K562 (cell line): ENCODE measurements around the gene LRMDA. TPM values are rescaled to one million over a fixed set of nuclear protein-coding genes. Genes with fewer than 3 reads are reported as not detected.

Experiments used
- ATAC-seq: fragments of 200-7000 bp; cut with Tn5 transposase; 3 replicates; pipeline ENCODE4 v1.9.1; 2020; ENCODE audit warnings: moderate library complexity
- BruUV-seq: library from RNA; stranded (reverse); fragments of 400-500 nt; replicated peaks from 2 replicates; lab custom pipeline; 2021; lab: Mats Ljungman, UMichigan
- CTCF ChIA-PET: fragments of 300-600 bp; formaldehyde crosslinking; extraction: SDS; loops from one replicate; lab custom pipeline; 2021; ENCODE audit warnings: low intra/inter-chr PET ratio; lab: Yijun Ruan, JAX
- POLR2A ChIA-PET: fragments of 300-600, 350-650 bp; sonication (Branson Sonifier 250); formaldehyde crosslinking; extraction: SDS; loops from one replicate; lab custom pipeline; 2021; ENCODE audit warnings: antibody characterized with exemption, inconsistent platforms; lab: Yijun Ruan, JAX
- DNase-seq, 4 experiments: peaks; one replicate each; pipeline versions ENCODE4 v3.0.0 to v3.0.0-alpha.2; 2011 to 2018; ENCODE audit warnings: low spot score in 3 of 4, mixed read lengths in 3 of 4; ENCODE audit errors: extremely low read depth in 1 of 4
- FAIRE-seq: peaks from 2 replicates; lab custom pipeline; 2011; peaks lifted over from hg19 to GRCh38; lab: Jason Lieb, UNC
- H2AFZ ChIP-seq: 2 replicates; pipeline ENCODE4 v1.6.0; 2011; ENCODE audit warnings: low read depth, low read length, control low read depth, inconsistent platforms
- H3K27ac ChIP-seq: fragments of 200-600 bp; 3 replicates; pipeline ENCODE4 v1.8.0; 2011; ENCODE audit warnings: low read depth, mild to moderate bottlenecking, control low read depth, inconsistent platforms, low read length, moderate library complexity, mixed read lengths; ENCODE audit errors: extremely low read depth
- H3K27me3 ChIP-seq, 2 experiments: fragments of 300-600 bp in 1 of 2; 2 replicates in 1 of 2; 3 replicates in 1 of 2; pipeline versions ENCODE4 v1.6.0 to v1.8.0; 2011; ENCODE audit warnings: inconsistent platforms in 2 of 2, low read length in 2 of 2, mild to moderate bottlenecking in 1 of 2, mixed read lengths in 1 of 2, moderate library complexity in 1 of 2; ENCODE audit not compliant: control insufficient read depth in 2 of 2, insufficient read depth in 2 of 2
- H3K36me3 ChIP-seq: fragments of 300-600 bp; 3 replicates; pipeline ENCODE4 v1.8.0; 2011; ENCODE audit warnings: mild to moderate bottlenecking, low read length, inconsistent platforms; ENCODE audit not compliant: control insufficient read depth, insufficient read depth
- H3K4me1 ChIP-seq, 2 experiments: fragments of 200-600 bp in 1 of 2; replicated peaks in 1 of 2; 2 replicates in 1 of 2; 3 replicates in 1 of 2; pipeline versions ENCODE4 v1.5.1 to v1.8.0; 2011; ENCODE audit warnings: inconsistent platforms in 2 of 2, low read length in 2 of 2, mild to moderate bottlenecking in 1 of 2, mixed read lengths in 1 of 2, moderate library complexity in 1 of 2; ENCODE audit not compliant: control insufficient read depth in 2 of 2, insufficient read depth in 2 of 2
- H3K4me2 ChIP-seq: 2 replicates; pipeline ENCODE4 v1.6.1; 2011; ENCODE audit warnings: low read length, control low read depth, inconsistent platforms, mixed read lengths; ENCODE audit not compliant: insufficient read depth
- H3K4me3 ChIP-seq: fragments of 200-600 bp; sonication (generic), shearing (Covaris generic); 2 replicates; pipeline ENCODE4 v1.5.1; 2016; ENCODE audit warnings: control low read depth, inconsistent platforms
- H3K79me2 ChIP-seq: fragments of 200-600 bp; 3 replicates; pipeline ENCODE4 v1.8.0; 2011; ENCODE audit warnings: low read length, inconsistent platforms; ENCODE audit not compliant: control insufficient read depth, insufficient read depth
- H3K9ac ChIP-seq, 2 experiments: 2 replicates each; pipeline versions ENCODE4 v1.6.0 to v1.6.1; 2011; ENCODE audit warnings: low read depth in 2 of 2, low read length in 2 of 2, control low read depth in 1 of 2, inconsistent platforms in 1 of 2, mild to moderate bottlenecking in 1 of 2, mixed read lengths in 1 of 2; ENCODE audit not compliant: insufficient read depth in 1 of 2
- H3K9me1 ChIP-seq: one replicate; pipeline ENCODE4 v1.6.0; 2011; ENCODE audit warnings: inconsistent platforms, mild to moderate bottlenecking, low read length, moderate library complexity; ENCODE audit not compliant: control insufficient read depth, insufficient read depth
- H3K9me3 ChIP-seq: replicated peaks from 2 replicates; pipeline ENCODE4 v1.5.1; 2011; ENCODE audit warnings: low read depth, low read length, inconsistent platforms; ENCODE audit not compliant: control insufficient read depth, insufficient read depth
- H4K20me1 ChIP-seq: replicated peaks from 2 replicates; pipeline ENCODE4 v1.6.1; 2011; ENCODE audit warnings: low read length, inconsistent platforms, mixed read lengths; ENCODE audit not compliant: control insufficient read depth, insufficient read depth
- HMGN3 ChIP-seq: IDR thresholded peaks from 2 replicates; pipeline ENCODE4 v1.6.1; 2011; ENCODE audit warnings: borderline replicate concordance, low read depth, mild to moderate bottlenecking, mixed read lengths, low read length; ENCODE audit not compliant: insufficient read length; ENCODE audit errors: extremely low read depth
- MAZ ChIP-seq, 2 experiments: fragments of 450-650 bp in 1 of 2; sonication (generic) in 1 of 2; formaldehyde crosslinking; IDR thresholded peaks in 1 of 2; conservative IDR thresholded peaks in 1 of 2; 2 replicates each; pipeline versions ENCODE4 v1.4.0 to v1.5.0; 2020; ENCODE audit warnings: mild to moderate bottlenecking in 1 of 2, missing genetic modification reagents in 1 of 2
- SRF ChIP-seq, 2 experiments: fragments of 250-450, 450-650 bp in 1 of 2; sonication (Bioruptor Pico) in 1 of 2; sonication (generic) in 1 of 2; formaldehyde crosslinking; IDR thresholded peaks; 2 replicates each; pipeline versions ENCODE4 v1.5.0 to v1.5.1; 2020 to 2022; ENCODE audit warnings: mild to moderate bottlenecking in 1 of 2, missing genetic modification reagents in 1 of 2
- SRSF1 ChIP-seq: fragments of 200-400 bp; formaldehyde crosslinking; IDR thresholded peaks from 2 replicates; pipeline ENCODE4 v1.6.1; 2017; ENCODE audit warnings: mild to moderate bottlenecking, low read depth, low read length, moderate library complexity
- STAT6 ChIP-seq: sonication (generic); formaldehyde crosslinking; IDR thresholded peaks from 2 replicates; pipeline ENCODE4 v1.8.1; 2023; ENCODE audit warnings: mild to moderate bottlenecking, missing genetic modification reagents
- ZC3H8 ChIP-seq: fragments of 450-650 bp; IDR thresholded peaks from 2 replicates; pipeline ENCODE4 v1.6.1; 2017
- ZNF184 ChIP-seq: sonication (generic); formaldehyde crosslinking; IDR thresholded peaks from 2 replicates; pipeline ENCODE4 v1.5.0; 2020; ENCODE audit warnings: missing genetic modification reagents
- ZNF253 ChIP-seq: fragments of 250-450 bp; sonication (Bioruptor Pico); conservative IDR thresholded peaks from 2 replicates; pipeline ENCODE4 v1.6.1; 2021; ENCODE audit warnings: mild to moderate bottlenecking
- WGBS: fragments of 100-300 bp; shearing (Covaris generic); methylation state at CpG from one replicate; pipeline ENCODE4 v1.1.6; 2016; ENCODE audit warnings: low coverage, mixed read lengths; ENCODE audit not compliant: insufficient coverage; ENCODE audit errors: missing lambda C conversion rate; 5-methylcytosine and 5-hydroxymethylcytosine counted together
- in situ Hi-C: fragments of 300-500 bp; cut with MboI; formaldehyde crosslinking; loops from 4 replicates; pipeline ENCODE4 v1.15.0; 2018; ENCODE audit warnings: inconsistent platforms, mixed read lengths
- intact Hi-C: fragments of 100-400 bp; cut with micrococcal nuclease; formaldehyde crosslinking; loops from 2 replicates; pipeline ENCODE4 v1.14.2; 2022
- polyA plus RNA-seq, 8 experiments: library from polyadenylated mRNA; depleted of rRNA in 4 of 8; stranded (reverse) in 5 of 8; unstranded in 3 of 8; fragments of >200 nt; fragmentation: Nextera tagmentation in 2 of 8; fragmentation: Illumina TruSeq in 1 of 8; extraction: Ambion mirVana in 2 of 8; extraction: Trizol in 1 of 8; gene quantifications; 2 replicates each; pipeline versions ENCODE4 v1.2.1 to v1.2.3, GENCODE V29; 2011 to 2014; ENCODE audit warnings: inconsistent platforms in 1 of 8, missing spikeins in 1 of 8
- total RNA-seq, 7 experiments: library from RNA; depleted of rRNA in 6 of 7; stranded (reverse); fragments of >200 nt in 6 of 7; fragmentation: Illumina TruSeq in 2 of 7; extraction: Trizol in 2 of 7; gene quantifications; 2 replicates each; pipeline versions ENCODE4 v1.2.1 to v1.2.3, GENCODE V29; 2011 to 2021; ENCODE audit warnings: low replicate concordance in 1 of 7
- TF ChIP-seq, protein P1 (sequence below): sonication (generic); formaldehyde crosslinking; IDR thresholded peaks from 2 replicates; pipeline ENCODE4 v1.8.0; 2023; ENCODE audit warnings: mild to moderate bottlenecking, missing genetic modification reagents
- TF ChIP-seq, protein P2 (sequence below): fragments of 250-450 bp; sonication (Bioruptor Pico); IDR thresholded peaks from 2 replicates; pipeline ENCODE4 v1.4.0; 2020; ENCODE audit warnings: mild to moderate bottlenecking, moderate library complexity
- TF ChIP-seq, protein P3 (sequence below): fragments of 250-450 bp; sonication (Bioruptor Pico); IDR thresholded peaks from 2 replicates; pipeline ENCODE4 v1.8.0; 2021; ENCODE audit warnings: mild to moderate bottlenecking, moderate library complexity

Gene LRMDA
- total and polyA plus RNA-seq, 9 of the 15 experiments (the other 6 are each of a cell fraction or from before 2014, with no cell fraction given), result 0.25 TPM; not detected in 8

DNA sequence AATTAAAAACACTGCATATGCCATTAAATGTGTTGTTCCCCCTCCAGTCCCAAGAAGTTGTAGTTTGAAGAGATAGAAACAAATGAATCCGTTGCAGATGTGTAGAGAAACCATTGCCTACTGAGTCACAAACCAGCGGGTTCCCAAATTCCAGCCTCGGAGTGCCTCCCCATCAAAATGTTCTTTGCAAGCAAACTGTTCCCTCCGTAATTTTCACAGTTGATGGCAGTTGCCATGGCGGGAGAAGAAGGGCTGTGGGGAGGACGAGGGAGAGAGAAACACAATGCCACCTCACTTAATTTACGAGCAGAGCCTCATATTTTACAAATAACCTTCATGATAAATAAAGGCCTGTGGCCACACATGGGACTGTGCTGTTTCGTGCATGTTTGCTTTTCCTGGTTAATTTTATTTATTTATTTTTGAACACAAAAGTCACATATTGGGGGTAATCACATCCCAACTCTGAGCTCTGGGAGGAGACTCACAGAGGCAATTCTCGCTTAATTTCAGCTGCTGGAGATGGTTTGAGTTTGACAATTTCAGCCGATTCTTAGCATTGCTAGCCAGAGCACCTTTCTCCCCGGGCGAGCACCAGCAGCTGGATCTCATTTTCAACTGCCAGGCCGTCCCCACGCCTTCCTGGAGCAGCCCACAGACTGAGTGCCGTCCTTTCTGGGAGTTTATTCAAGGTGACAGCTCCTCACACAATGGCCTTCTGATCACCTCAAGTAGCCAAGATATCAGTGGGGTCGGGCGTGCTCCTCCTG, 1122.0 kb downstream of the LRMDA start:
- Histone ChIP-seq H3K9me3 (no peaks in the 10 kb centered on the region), H3K79me2 (no peaks in the 10 kb centered on the region), H3K27ac (no peak overlapping the region), H3K4me1 (no peaks in the 10 kb centered on the region), H3K27me3 (no peaks in the 10 kb centered on the region), H3K36me3 (no peaks in the 10 kb centered on the region), H3K9ac (no peak overlapping the region), H2AFZ (no peak overlapping the region), H3K4me2 (no peak overlapping the region), H3K4me3 (no peak overlapping the region), H3K9me1 (no peaks in the 10 kb centered on the region), H4K20me1 (no peaks in the 10 kb centered on the region)
- 1% methylated on average over 17 of the region's 17 CpGs for WGBS
- CTCF ChIA-PET, result no interaction called here
- no TSS peak for BruUV-seq
- in situ Hi-C loops, result no loop called here
- intact Hi-C loops, result no loop called here
- FAIRE-seq (no peak), DNase-seq (no peak), ATAC-seq (no peak)
- POLR2A ChIA-PET, result no interaction called here
- TF ChIP-seq, protein P1, sequence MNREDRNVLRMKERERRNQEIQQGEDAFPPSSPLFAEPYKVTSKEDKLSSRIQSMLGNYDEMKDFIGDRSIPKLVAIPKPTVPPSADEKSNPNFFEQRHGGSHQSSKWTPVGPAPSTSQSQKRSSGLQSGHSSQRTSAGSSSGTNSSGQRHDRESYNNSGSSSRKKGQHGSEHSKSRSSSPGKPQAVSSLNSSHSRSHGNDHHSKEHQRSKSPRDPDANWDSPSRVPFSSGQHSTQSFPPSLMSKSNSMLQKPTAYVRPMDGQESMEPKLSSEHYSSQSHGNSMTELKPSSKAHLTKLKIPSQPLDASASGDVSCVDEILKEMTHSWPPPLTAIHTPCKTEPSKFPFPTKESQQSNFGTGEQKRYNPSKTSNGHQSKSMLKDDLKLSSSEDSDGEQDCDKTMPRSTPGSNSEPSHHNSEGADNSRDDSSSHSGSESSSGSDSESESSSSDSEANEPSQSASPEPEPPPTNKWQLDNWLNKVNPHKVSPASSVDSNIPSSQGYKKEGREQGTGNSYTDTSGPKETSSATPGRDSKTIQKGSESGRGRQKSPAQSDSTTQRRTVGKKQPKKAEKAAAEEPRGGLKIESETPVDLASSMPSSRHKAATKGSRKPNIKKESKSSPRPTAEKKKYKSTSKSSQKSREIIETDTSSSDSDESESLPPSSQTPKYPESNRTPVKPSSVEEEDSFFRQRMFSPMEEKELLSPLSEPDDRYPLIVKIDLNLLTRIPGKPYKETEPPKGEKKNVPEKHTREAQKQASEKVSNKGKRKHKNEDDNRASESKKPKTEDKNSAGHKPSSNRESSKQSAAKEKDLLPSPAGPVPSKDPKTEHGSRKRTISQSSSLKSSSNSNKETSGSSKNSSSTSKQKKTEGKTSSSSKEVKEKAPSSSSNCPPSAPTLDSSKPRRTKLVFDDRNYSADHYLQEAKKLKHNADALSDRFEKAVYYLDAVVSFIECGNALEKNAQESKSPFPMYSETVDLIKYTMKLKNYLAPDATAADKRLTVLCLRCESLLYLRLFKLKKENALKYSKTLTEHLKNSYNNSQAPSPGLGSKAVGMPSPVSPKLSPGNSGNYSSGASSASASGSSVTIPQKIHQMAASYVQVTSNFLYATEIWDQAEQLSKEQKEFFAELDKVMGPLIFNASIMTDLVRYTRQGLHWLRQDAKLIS (CRISPR knock-in tag), result no peak
- TF ChIP-seq ZNF184 (CRISPR knock-in tag) (no peak), SRSF1 (no peak), ZC3H8 (no peak), STAT6 (CRISPR knock-in tag) (no peak), ZNF253 (CRISPR knock-in tag) (no peak), MAZ (CRISPR knock-in tag; conservative IDR thresholded peaks at IDR 0.05 in 1 of 2, IDR thresholded peaks at IDR 0.05 in 1 of 2) (no peak), HMGN3 (no peak), SRF (CRISPR knock-in tag; IDR thresholded peaks at IDR 0.05) (no peak)
- TF ChIP-seq, protein P2, sequence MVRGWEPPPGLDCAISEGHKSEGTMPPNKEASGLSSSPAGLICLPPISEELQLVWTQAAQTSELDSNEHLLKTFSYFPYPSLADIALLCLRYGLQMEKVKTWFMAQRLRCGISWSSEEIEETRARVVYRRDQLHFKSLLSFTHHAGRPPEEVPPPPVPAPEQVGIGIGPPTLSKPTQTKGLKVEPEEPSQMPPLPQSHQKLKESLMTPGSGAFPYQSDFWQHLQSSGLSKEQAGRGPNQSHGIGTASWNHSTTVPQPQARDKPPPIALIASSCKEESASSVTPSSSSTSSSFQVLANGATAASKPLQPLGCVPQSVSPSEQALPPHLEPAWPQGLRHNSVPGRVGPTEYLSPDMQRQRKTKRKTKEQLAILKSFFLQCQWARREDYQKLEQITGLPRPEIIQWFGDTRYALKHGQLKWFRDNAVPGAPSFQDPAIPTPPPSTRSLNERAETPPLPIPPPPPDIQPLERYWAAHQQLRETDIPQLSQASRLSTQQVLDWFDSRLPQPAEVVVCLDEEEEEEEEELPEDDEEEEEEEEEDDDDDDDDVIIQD (CRISPR knock-in tag), result no peak
- TF ChIP-seq, protein P3, sequence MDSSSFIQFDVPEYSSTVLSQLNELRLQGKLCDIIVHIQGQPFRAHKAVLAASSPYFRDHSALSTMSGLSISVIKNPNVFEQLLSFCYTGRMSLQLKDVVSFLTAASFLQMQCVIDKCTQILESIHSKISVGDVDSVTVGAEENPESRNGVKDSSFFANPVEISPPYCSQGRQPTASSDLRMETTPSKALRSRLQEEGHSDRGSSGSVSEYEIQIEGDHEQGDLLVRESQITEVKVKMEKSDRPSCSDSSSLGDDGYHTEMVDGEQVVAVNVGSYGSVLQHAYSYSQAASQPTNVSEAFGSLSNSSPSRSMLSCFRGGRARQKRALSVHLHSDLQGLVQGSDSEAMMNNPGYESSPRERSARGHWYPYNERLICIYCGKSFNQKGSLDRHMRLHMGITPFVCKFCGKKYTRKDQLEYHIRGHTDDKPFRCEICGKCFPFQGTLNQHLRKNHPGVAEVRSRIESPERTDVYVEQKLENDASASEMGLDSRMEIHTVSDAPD (CRISPR knock-in tag), result no peak
